ENCODE results near the gene LPP.

LPP gene

GRCh38 chr3:188906236-188906635 lies 752.3 kb downstream of the LPP start:
- Histone ChIP-seq H3K9ac (ENCODE audit: low read length) (no peak overlapping the region), H3K36me3 (ENCODE audit: control insufficient read depth, insufficient read depth, low read length) (no peaks in the 10 kb centered on the region), H3K56ac (ENCODE audit: low read length) (no peak overlapping the region), H2BK120ac (ENCODE audit: low read depth, low read length) (no peak overlapping the region), H4K8ac (ENCODE audit: low read depth, low read length) (no peak overlapping the region), H3K27me3 (ENCODE audit: insufficient read depth, low read length, poor library complexity) (no peaks in the 10 kb centered on the region), H3K27ac (ENCODE audit: low read depth, low read length) (no peak overlapping the region), H4K5ac (ENCODE audit: low read length) (no peak overlapping the region), H3K79me1 (ENCODE audit: low read length) (no peaks in the 10 kb centered on the region), H2BK15ac (replicated peaks; ENCODE audit: low read depth) (no peak overlapping the region), H3K23ac (ENCODE audit: low read length) (no peak overlapping the region), H3K4me3 (ENCODE audit: low read length) (no peak overlapping the region), H3K79me2 (ENCODE audit: control insufficient read depth, insufficient read depth, low read length) (no peaks in the 10 kb centered on the region), H2BK5ac (ENCODE audit: low read length) (no peak overlapping the region), H3K4ac (ENCODE audit: low read depth, low read length) (no peak overlapping the region), H2AK5ac (ENCODE audit: low read length) (no peak overlapping the region), H3K18ac (ENCODE audit: low read length) (no peak overlapping the region), H3K4me1 (ENCODE audit: control insufficient read depth, low read depth, low read length) (no peaks in the 10 kb centered on the region), H3K4me2 (ENCODE audit: low read length) (no peak overlapping the region)
- no CpG with 5 or more reads among the region's 7 CpGs for WGBS (ENCODE audit: extremely low coverage, insufficient coverage, low lambda C conversion rate)
- DNase-seq: no peak

DNA sequence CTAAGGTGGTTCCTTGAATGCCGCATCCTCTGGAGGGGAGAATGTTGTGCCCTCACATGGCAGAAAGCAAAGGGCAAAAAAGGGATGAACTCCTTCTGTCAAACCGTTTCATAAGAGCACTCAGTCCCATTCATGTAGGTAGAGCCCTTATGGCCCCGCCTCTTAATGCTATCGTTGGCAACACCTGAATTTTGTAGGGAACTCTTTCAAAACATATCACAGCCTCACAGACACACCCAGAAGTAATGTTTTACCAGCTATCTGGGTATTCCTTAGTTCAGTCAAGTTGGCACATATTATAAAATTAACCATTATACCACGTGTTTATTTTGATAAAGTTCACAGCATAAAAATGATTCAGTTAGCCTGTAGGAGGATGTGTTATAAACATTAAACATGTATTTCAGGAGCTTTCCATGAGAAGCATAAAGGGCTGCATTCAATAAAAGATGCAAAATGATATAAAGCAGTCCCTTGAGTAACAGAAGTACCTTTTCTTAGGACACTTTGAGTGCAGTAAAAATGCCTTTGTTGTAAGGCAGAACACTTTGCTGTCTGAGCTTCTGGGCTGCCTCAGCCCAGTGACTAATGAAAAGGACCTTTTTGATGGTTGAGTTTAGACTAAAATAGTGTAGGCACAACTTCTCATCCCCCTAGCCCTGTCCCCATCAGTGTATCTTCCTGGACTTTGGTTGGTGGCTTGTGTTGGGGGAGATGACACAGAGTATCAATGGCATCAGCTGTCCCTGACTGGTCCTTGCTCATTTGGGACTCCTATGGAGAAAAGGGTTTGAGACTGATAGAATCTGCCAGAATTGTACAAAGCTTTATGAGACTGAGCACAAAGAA lies 754.3 kb downstream of the LPP start:
- no peak overlapping the region for H3K18ac ChIP-seq (ENCODE audit: low read length)
- no peaks in the 10 kb centered on the region for H3K4me1 ChIP-seq (ENCODE audit: control insufficient read depth, low read depth, low read length)
- H3K23ac ChIP-seq (ENCODE audit: low read length): no peak overlapping the region
- no peak overlapping the region for H3K9ac ChIP-seq (ENCODE audit: low read length)
- H3K56ac ChIP-seq (ENCODE audit: low read length): no peak overlapping the region
- H4K5ac ChIP-seq (ENCODE audit: low read length): no peak overlapping the region
- no peak overlapping the region for H2BK5ac ChIP-seq (ENCODE audit: low read length)
- no peak overlapping the region for H2AK5ac ChIP-seq (ENCODE audit: low read length)
- no peak overlapping the region for H2BK120ac ChIP-seq (ENCODE audit: low read depth, low read length)
- H3K27me3 ChIP-seq (ENCODE audit: insufficient read depth, low read length, poor library complexity): no peaks in the 10 kb centered on the region
- no peak overlapping the region for H2BK15ac ChIP-seq (replicated peaks; ENCODE audit: low read depth)
- no peak overlapping the region for H3K4me2 ChIP-seq (ENCODE audit: low read length)
- H3K36me3 ChIP-seq (ENCODE audit: control insufficient read depth, insufficient read depth, low read length): no peaks in the 10 kb centered on the region
- no peaks in the 10 kb centered on the region for H3K79me2 ChIP-seq (ENCODE audit: control insufficient read depth, insufficient read depth, low read length)
- no peak overlapping the region for H4K8ac ChIP-seq (ENCODE audit: low read depth, low read length)
- H3K27ac ChIP-seq (ENCODE audit: low read depth, low read length): no peak overlapping the region
- no CpG with 5 or more reads among the region's 5 CpGs for WGBS (ENCODE audit: extremely low coverage, insufficient coverage, low lambda C conversion rate)
- H3K79me1 ChIP-seq (ENCODE audit: low read length): no peaks in the 10 kb centered on the region
- no peak overlapping the region for H3K4me3 ChIP-seq (ENCODE audit: low read length)
- no peak overlapping the region for H3K4ac ChIP-seq (ENCODE audit: low read depth, low read length)
- no peak for DNase-seq

GRCh38 chr3:188911026-188911850 lies 757.3 kb downstream of the LPP start:
- Histone ChIP-seq H3K23ac (ENCODE audit: low read length) (no peak overlapping the region), H3K9ac (ENCODE audit: low read length) (no peak overlapping the region), H3K79me1 (ENCODE audit: low read length) (no peaks in the 10 kb centered on the region), H3K4me3 (ENCODE audit: low read length) (no peak overlapping the region), H2AK5ac (ENCODE audit: low read length) (no peak overlapping the region), H3K4ac (ENCODE audit: low read depth, low read length) (no peak overlapping the region), H4K5ac (ENCODE audit: low read length) (no peak overlapping the region), H2BK15ac (replicated peaks; ENCODE audit: low read depth) (no peak overlapping the region), H3K4me2 (ENCODE audit: low read length) (no peak overlapping the region), H4K8ac (ENCODE audit: low read depth, low read length) (no peak overlapping the region), H3K79me2 (ENCODE audit: control insufficient read depth, insufficient read depth, low read length) (no peaks in the 10 kb centered on the region), H3K36me3 (ENCODE audit: control insufficient read depth, insufficient read depth, low read length) (no peaks in the 10 kb centered on the region), H3K56ac (ENCODE audit: low read length) (no peak overlapping the region), H3K27ac (ENCODE audit: low read depth, low read length) (no peak overlapping the region), H3K18ac (ENCODE audit: low read length) (no peak overlapping the region), H3K27me3 (ENCODE audit: insufficient read depth, low read length, poor library complexity) (no peaks in the 10 kb centered on the region), H2BK5ac (ENCODE audit: low read length) (no peak overlapping the region), H3K4me1 (ENCODE audit: control insufficient read depth, low read depth, low read length) (no peaks in the 10 kb centered on the region), H2BK120ac (ENCODE audit: low read depth, low read length) (no peak overlapping the region)
- WGBS (ENCODE audit: extremely low coverage, insufficient coverage, low lambda C conversion rate): no CpG with 5 or more reads among the region's 8 CpGs
- no peak for DNase-seq

GRCh38 chr3:188913084-188913483 lies 759.1 kb downstream of the LPP start:
- peaks cover 7% of the 10 kb centered on the region for H3K4me1 ChIP-seq (ENCODE audit: control insufficient read depth, low read depth, low read length)
- no peak overlapping the region for H4K8ac ChIP-seq (ENCODE audit: low read depth, low read length)
- no peak overlapping the region for H2BK15ac ChIP-seq (replicated peaks; ENCODE audit: low read depth)
- H3K18ac ChIP-seq (ENCODE audit: low read length): no peak overlapping the region
- H2BK120ac ChIP-seq (ENCODE audit: low read depth, low read length): no peak overlapping the region
- no peak overlapping the region for H3K56ac ChIP-seq (ENCODE audit: low read length)
- H3K23ac ChIP-seq (ENCODE audit: low read length): no peak overlapping the region
- no peak overlapping the region for H3K4ac ChIP-seq (ENCODE audit: low read depth, low read length)
- H3K79me2 ChIP-seq (ENCODE audit: control insufficient read depth, insufficient read depth, low read length): no peaks in the 10 kb centered on the region
- no peak overlapping the region for H3K4me3 ChIP-seq (ENCODE audit: low read length)
- H3K79me1 ChIP-seq (ENCODE audit: low read length): no peaks in the 10 kb centered on the region
- H2AK5ac ChIP-seq (ENCODE audit: low read length): no peak overlapping the region
- no CpG with 5 or more reads among the region's 2 CpGs for WGBS (ENCODE audit: extremely low coverage, insufficient coverage, low lambda C conversion rate)
- H3K27me3 ChIP-seq (ENCODE audit: insufficient read depth, low read length, poor library complexity): no peaks in the 10 kb centered on the region
- H2BK5ac ChIP-seq (ENCODE audit: low read length): no peak overlapping the region
- H3K27ac ChIP-seq (ENCODE audit: low read depth, low read length): no peak overlapping the region
- no peak overlapping the region for H3K9ac ChIP-seq (ENCODE audit: low read length)
- DNase-seq: no peak
- no peaks in the 10 kb centered on the region for H3K36me3 ChIP-seq (ENCODE audit: control insufficient read depth, insufficient read depth, low read length)
- no peak overlapping the region for H3K4me2 ChIP-seq (ENCODE audit: low read length)
- no peak overlapping the region for H4K5ac ChIP-seq (ENCODE audit: low read length)

GRCh38 chr3:188914552-188914951 lies 760.6 kb downstream of the LPP start:
- H3K4me3 ChIP-seq (ENCODE audit: low read length): no peak overlapping the region
- WGBS (ENCODE audit: extremely low coverage, insufficient coverage, low lambda C conversion rate): no CpG with 5 or more reads among the region's 2 CpGs
- no peak overlapping the region for H3K4me2 ChIP-seq (ENCODE audit: low read length)
- H3K27ac ChIP-seq (ENCODE audit: low read depth, low read length): no peak overlapping the region
- no peaks in the 10 kb centered on the region for H3K36me3 ChIP-seq (ENCODE audit: control insufficient read depth, insufficient read depth, low read length)
- peaks cover 7% of the 10 kb centered on the region for H3K4me1 ChIP-seq (ENCODE audit: control insufficient read depth, low read depth, low read length)
- no peak overlapping the region for H3K9ac ChIP-seq (ENCODE audit: low read length)
- no peak overlapping the region for H3K4ac ChIP-seq (ENCODE audit: low read depth, low read length)
- DNase-seq: no peak
- H3K56ac ChIP-seq (ENCODE audit: low read length): no peak overlapping the region
- no peak overlapping the region for H3K18ac ChIP-seq (ENCODE audit: low read length)
- no peak overlapping the region for H2BK5ac ChIP-seq (ENCODE audit: low read length)
- no peak overlapping the region for H2AK5ac ChIP-seq (ENCODE audit: low read length)
- no peak overlapping the region for H4K8ac ChIP-seq (ENCODE audit: low read depth, low read length)
- H2BK15ac ChIP-seq (replicated peaks; ENCODE audit: low read depth): no peak overlapping the region
- no peak overlapping the region for H3K23ac ChIP-seq (ENCODE audit: low read length)
- no peaks in the 10 kb centered on the region for H3K79me1 ChIP-seq (ENCODE audit: low read length)
- H4K5ac ChIP-seq (ENCODE audit: low read length): no peak overlapping the region
- no peak overlapping the region for H2BK120ac ChIP-seq (ENCODE audit: low read depth, low read length)
- no peaks in the 10 kb centered on the region for H3K79me2 ChIP-seq (ENCODE audit: control insufficient read depth, insufficient read depth, low read length)
- H3K27me3 ChIP-seq (ENCODE audit: insufficient read depth, low read length, poor library complexity): no peaks in the 10 kb centered on the region
